Panc1 (cell line): ENCODE data around the gene ETV5. TPM values are rescaled to one million over a fixed set of nuclear protein-coding genes. Genes with fewer than 3 reads are reported as not detected.

Experiments used
- ATAC-seq: fragments of 200-7000 bp; cut with Tn5 transposase; 2 replicates; pipeline ENCODE4 v1.9.1; 2020; ENCODE audit warnings: mild to moderate bottlenecking, moderate library complexity
- BruUV-seq: library from RNA; stranded (reverse); fragments of 400-500 nt; replicated peaks from 2 replicates; lab custom pipeline; 2021; lab: Mats Ljungman, UMichigan
- CTCF ChIA-PET: fragments of 300-600 bp; sonication (Branson Sonifier 250); formaldehyde crosslinking; loops from one replicate; lab custom pipeline; 2022; ENCODE audit warnings: antibody characterized with exemption; lab: Charles Lee
- POLR2A ChIA-PET: fragments of 300-600 bp; sonication (Branson Sonifier 250); formaldehyde crosslinking; loops from one replicate; lab custom pipeline; 2022; ENCODE audit warnings: antibody characterized with exemption; lab: Charles Lee
- DNase-seq: peaks from one replicate; pipeline ENCODE4 v3.0.0-alpha.2; 2010; ENCODE audit warnings: low read depth, low spot score
- H3K27ac ChIP-seq: 2 replicates; pipeline ENCODE4 v1.5.1; 2011; ENCODE audit warnings: mild to moderate bottlenecking, low read length, inconsistent platforms
- H3K27me3 ChIP-seq: fragments of 200-500 bp; sonication (Bioruptor generic); 2 replicates; pipeline ENCODE4 v1.6.0; 2014; ENCODE audit warnings: low read length, inconsistent platforms; ENCODE audit not compliant: control insufficient read depth, insufficient read depth
- H3K36me3 ChIP-seq: fragments of 200-500 bp; sonication (Bioruptor generic); 2 replicates; pipeline ENCODE4 v1.5.1; 2014; ENCODE audit warnings: inconsistent platforms, mild to moderate bottlenecking, low read length, moderate library complexity; ENCODE audit not compliant: control insufficient read depth, insufficient read depth
- H3K4me1 ChIP-seq: 2 replicates; pipeline ENCODE4 v1.5.1; 2011; ENCODE audit warnings: inconsistent platforms, mild to moderate bottlenecking, low read length, moderate library complexity; ENCODE audit not compliant: control insufficient read depth, insufficient read depth
- H3K4me3 ChIP-seq, 2 experiments: 2 replicates each; pipeline ENCODE4 v1.5.1; 2011 to 2012; ENCODE audit warnings: low read depth in 2 of 2, low read length in 2 of 2, mild to moderate bottlenecking in 2 of 2, inconsistent platforms in 1 of 2, moderate library complexity in 1 of 2
- H3K9me3 ChIP-seq: fragments of 200-500 bp; sonication (Bioruptor generic); 2 replicates; pipeline ENCODE4 v1.5.1; 2014; ENCODE audit warnings: low read depth, mild to moderate bottlenecking, inconsistent platforms, low read length, moderate library complexity; ENCODE audit not compliant: control insufficient read depth, insufficient read depth
- POLR2AphosphoS5 ChIP-seq: IDR thresholded peaks from 2 replicates; pipeline ENCODE4 v1.6.1; 2012; ENCODE audit warnings: mild to moderate bottlenecking, low read depth, low read length, moderate library complexity
- SIN3A ChIP-seq: IDR thresholded peaks from 2 replicates; pipeline ENCODE4 v1.6.1; 2012; ENCODE audit warnings: low read depth, mild to moderate bottlenecking, low read length, moderate library complexity, borderline replicate concordance; ENCODE audit not compliant: insufficient read depth
- TCF7L2 ChIP-seq: IDR thresholded peaks from 2 replicates; pipeline ENCODE4 v1.6.1; 2011; ENCODE audit warnings: mild to moderate bottlenecking, low read depth, low read length, inconsistent platforms
- in situ Hi-C: cut with HindIII; loops from 2 replicates; pipeline ENCODE4 v1.10.0; 2016; ENCODE audit warnings: low sequenced_read_pairs, low pct_unique_long_range_greater_than_20kb
- intact Hi-C: fragments of 100-400 bp; cut with micrococcal nuclease; formaldehyde crosslinking; loops from one replicate; pipeline ENCODE4 v1.10.0; 2022; ENCODE audit not compliant: unreplicated experiment
- total RNA-seq: library from RNA; stranded (reverse); gene quantifications from one replicate; pipeline ENCODE4 v1.2.1, GENCODE V29; 2021; ENCODE audit not compliant: unreplicated experiment
- TF ChIP-seq, protein P1 (sequence below): fragments of 450-650 bp; IDR thresholded peaks from 2 replicates; pipeline ENCODE4 v1.5.1; 2017; ENCODE audit warnings: mild to moderate bottlenecking
- TF ChIP-seq, protein P2 (sequence below), 2 experiments: IDR thresholded peaks; 2 replicates each; pipeline ENCODE4 v1.6.1; 2011 to 2012; ENCODE audit warnings: low read depth in 2 of 2, control low read depth in 1 of 2, low read length in 1 of 2, mild to moderate bottlenecking in 1 of 2, moderate library complexity in 1 of 2; ENCODE audit not compliant: insufficient read depth in 1 of 2

ETV5 gene
- total RNA-seq, 1 experiment from 2014 or later = 79.3 TPM

DNA sequence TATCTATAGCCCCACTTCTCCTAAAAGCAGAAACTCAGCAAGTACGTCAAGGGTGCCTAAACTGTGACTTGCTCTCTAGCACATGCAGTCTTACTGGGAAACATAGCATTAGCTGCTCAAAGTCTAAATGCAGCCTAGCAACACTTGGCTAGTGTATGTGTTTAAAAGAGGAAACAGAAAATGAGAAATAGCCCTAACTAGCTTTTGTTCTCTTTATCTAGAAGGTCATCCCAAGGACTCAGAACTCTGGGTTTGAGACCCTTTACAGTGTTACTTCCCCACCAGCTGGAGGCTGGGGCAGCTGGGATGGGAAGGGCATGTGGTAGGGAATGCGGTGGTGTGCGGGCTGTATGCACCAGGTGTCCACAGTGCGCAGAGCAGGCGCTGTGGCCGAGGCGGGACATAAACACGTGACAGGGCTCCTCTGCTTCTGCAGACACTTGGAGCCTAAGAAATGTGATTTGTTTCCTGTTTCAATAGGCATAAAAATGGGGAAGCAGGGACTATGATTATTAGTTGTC lies 13.3 kb downstream of the ETV5 start:
- ChIA-PET POLR2A (interaction anchor here (0.6 kb wide), 1 partner anchor 12 kb away, joined by 4 read pairs; no protein-coding TSS in a partner anchor), CTCF (no interaction called here)
- H3K27ac ChIP-seq = no peak overlapping the region
- intact Hi-C loops = no loop called here
- peaks cover 36% of the 10 kb centered on the region for H3K4me1 ChIP-seq
- no peak overlapping the region for H3K4me3 ChIP-seq
- TF ChIP-seq, protein P1, sequence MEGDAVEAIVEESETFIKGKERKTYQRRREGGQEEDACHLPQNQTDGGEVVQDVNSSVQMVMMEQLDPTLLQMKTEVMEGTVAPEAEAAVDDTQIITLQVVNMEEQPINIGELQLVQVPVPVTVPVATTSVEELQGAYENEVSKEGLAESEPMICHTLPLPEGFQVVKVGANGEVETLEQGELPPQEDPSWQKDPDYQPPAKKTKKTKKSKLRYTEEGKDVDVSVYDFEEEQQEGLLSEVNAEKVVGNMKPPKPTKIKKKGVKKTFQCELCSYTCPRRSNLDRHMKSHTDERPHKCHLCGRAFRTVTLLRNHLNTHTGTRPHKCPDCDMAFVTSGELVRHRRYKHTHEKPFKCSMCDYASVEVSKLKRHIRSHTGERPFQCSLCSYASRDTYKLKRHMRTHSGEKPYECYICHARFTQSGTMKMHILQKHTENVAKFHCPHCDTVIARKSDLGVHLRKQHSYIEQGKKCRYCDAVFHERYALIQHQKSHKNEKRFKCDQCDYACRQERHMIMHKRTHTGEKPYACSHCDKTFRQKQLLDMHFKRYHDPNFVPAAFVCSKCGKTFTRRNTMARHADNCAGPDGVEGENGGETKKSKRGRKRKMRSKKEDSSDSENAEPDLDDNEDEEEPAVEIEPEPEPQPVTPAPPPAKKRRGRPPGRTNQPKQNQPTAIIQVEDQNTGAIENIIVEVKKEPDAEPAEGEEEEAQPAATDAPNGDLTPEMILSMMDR = no peak
- TF ChIP-seq, protein P2, sequence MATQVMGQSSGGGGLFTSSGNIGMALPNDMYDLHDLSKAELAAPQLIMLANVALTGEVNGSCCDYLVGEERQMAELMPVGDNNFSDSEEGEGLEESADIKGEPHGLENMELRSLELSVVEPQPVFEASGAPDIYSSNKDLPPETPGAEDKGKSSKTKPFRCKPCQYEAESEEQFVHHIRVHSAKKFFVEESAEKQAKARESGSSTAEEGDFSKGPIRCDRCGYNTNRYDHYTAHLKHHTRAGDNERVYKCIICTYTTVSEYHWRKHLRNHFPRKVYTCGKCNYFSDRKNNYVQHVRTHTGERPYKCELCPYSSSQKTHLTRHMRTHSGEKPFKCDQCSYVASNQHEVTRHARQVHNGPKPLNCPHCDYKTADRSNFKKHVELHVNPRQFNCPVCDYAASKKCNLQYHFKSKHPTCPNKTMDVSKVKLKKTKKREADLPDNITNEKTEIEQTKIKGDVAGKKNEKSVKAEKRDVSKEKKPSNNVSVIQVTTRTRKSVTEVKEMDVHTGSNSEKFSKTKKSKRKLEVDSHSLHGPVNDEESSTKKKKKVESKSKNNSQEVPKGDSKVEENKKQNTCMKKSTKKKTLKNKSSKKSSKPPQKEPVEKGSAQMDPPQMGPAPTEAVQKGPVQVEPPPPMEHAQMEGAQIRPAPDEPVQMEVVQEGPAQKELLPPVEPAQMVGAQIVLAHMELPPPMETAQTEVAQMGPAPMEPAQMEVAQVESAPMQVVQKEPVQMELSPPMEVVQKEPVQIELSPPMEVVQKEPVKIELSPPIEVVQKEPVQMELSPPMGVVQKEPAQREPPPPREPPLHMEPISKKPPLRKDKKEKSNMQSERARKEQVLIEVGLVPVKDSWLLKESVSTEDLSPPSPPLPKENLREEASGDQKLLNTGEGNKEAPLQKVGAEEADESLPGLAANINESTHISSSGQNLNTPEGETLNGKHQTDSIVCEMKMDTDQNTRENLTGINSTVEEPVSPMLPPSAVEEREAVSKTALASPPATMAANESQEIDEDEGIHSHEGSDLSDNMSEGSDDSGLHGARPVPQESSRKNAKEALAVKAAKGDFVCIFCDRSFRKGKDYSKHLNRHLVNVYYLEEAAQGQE (IDR thresholded peaks at IDR 0.05; ENCODE audit: insufficient read depth in 1 of 2, low read depth in 2 of 2, low read length in 1 of 2) = no peak
- TF ChIP-seq POLR2AphosphoS5 = no peak
- TF ChIP-seq SIN3A = no peak
- TF ChIP-seq TCF7L2 = no peak
- no TSS peak for BruUV-seq
- ATAC-seq (no peak), DNase-seq (no peak)
- no peaks in the 10 kb centered on the region for H3K9me3 ChIP-seq
- in situ Hi-C loops = no loop called here
- H3K36me3 ChIP-seq = peaks cover 6% of the 10 kb centered on the region; the same call in 1 of the 2 replicates
- H3K27me3 ChIP-seq = no peaks in the 10 kb centered on the region

DNA sequence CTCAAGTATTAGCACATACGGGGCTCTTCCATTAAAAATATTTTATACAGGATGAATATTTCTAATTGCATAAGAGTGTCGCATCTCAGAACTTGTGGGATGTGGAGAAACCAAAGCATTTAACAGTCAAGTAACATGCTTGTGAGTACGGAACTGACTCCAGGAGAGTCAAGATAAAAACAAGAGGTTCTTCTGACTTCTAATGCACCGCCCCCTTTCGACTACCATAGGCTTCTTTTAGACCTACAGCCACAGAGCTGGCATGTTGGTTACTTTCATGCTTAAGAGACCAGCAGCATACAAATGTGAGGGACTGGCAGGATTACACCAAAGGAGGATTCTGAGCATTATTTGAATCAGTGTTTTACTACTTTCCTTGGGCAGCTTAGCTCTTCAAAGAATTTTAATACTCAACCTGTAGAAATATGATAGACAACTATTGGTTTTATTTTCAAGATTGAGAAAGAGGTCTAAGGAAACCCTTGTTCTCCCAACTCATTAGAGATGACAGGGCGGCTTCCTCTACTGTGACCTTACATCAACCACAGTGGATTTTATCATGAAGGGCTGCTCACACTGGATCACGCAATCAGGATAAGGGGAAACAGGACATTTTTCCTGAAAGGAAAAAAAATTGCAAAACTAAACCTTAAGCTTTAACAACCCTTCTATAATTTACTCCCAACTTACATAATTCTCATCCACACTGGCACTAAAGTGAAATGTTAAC lies 14.0 kb downstream of the ETV5 start:
- Histone ChIP-seq H3K36me3 (peaks cover 2% of the 10 kb centered on the region; the same call in 1 of the 2 replicates), H3K4me1 (peaks cover 29% of the 10 kb centered on the region), H3K27me3 (no peaks in the 10 kb centered on the region), H3K4me3 (no peak overlapping the region), H3K27ac (no peak overlapping the region), H3K9me3 (no peaks in the 10 kb centered on the region)
- TF ChIP-seq POLR2AphosphoS5 (no peak), TCF7L2 (no peak), SIN3A (no peak)
- TF ChIP-seq, protein P1 = no peak
- TF ChIP-seq, protein P2 (IDR thresholded peaks at IDR 0.05; ENCODE audit: insufficient read depth in 1 of 2, low read depth in 2 of 2, low read length in 1 of 2) = no peak
- in situ Hi-C loops (no loop called here), intact Hi-C loops (no loop called here)
- POLR2A ChIA-PET = interaction anchor here (0.6 kb wide), 1 partner anchor 13 kb away, joined by 4 read pairs; no protein-coding TSS in a partner anchor
- ATAC-seq = no peak
- DNase-seq = no peak
- BruUV-seq = no TSS peak
- CTCF ChIA-PET = no interaction called here
